Fibroblast of peridontal ligament (primary cell): Measurements from ENCODE around the gene SERPINB5.
A peak's percentile ranks its signal among the peaks of the same experiment; 100 is the strongest.
"Not testable (repeated sequence)": the region's sequence is repeated elsewhere in the genome, so short reads cannot be mapped to it uniquely, and the experiment has no call there.

Experiments
- DNase-seq: peaks from one replicate; pipeline ENCODE4 v3.0.0-alpha.2; 2010; ENCODE audit errors: extremely low read depth

Gene SERPINB5

DNA sequence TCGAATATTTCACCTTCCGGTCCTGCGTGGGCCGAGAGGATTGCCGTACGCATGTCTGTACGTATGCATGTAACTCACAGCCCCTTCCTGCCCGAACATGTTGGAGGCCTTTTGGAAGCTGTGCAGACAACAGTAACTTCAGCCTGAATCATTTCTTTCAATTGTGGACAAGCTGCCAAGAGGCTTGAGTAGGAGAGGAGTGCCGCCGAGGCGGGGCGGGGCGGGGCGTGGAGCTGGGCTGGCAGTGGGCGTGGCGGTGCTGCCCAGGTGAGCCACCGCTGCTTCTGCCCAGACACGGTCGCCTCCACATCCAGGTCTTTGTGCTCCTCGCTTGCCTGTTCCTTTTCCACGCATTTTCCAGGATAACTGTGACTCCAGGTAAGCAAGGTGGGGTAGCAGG, at the start of gene SERPINB5:
Gene SERPINB5 (plus strand): TSS at position 291 of the 400 bp plus-strand sequence. CDS start 7,471 bp downstream, outside the sequence.
- DNase-seq = no peak

GRCh38 chr18:63427558-63427957, 49.2 kb upstream of the SERPINB5 start:
- DNase-seq = no peak

- DNase-seq = no peak
Observed at GRCh38 chr18:63430526-63430925, 46.2 kb upstream of the SERPINB5 start.

- no peak for DNase-seq
Observed at GRCh38 chr18:63431180-63431579, 45.6 kb upstream of the SERPINB5 start.

DNA sequence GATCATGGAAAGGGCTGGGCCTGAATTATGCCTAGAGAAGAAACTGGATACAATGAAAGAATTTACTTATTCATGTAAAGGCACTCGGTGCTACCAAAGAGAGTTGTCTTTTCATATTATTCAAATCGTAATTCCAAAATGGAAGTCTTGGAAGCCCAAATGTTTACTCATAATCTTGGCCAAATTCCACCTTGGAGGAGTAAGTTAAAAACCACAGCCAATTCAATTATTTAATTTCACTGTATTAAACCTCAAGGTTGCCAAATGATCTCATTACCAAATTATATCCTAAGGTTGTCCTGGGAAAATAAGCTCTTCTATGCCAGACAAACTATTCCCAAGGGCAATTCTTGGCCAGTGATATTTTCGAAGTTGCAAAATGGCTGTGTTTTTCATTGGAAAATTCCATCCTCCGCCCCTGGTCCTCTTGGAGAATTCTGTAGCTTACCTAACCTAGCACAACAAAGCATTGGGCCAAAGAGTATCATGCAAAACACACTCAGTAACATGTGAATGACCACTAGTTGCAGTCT, 43.4 kb upstream of the SERPINB5 start:
- peak; percentile 49 for DNase-seq

GRCh38 chr18:63438181-63438580, 38.6 kb upstream of the SERPINB5 start:
- DNase-seq = peak; percentile 32

GRCh38 chr18:63439334-63439733, 37.4 kb upstream of the SERPINB5 start:
- peak; percentile 82 for DNase-seq

- peak; percentile 47 for DNase-seq
Observed at GRCh38 chr18:63440219-63440618, 36.5 kb upstream of the SERPINB5 start.

DNA sequence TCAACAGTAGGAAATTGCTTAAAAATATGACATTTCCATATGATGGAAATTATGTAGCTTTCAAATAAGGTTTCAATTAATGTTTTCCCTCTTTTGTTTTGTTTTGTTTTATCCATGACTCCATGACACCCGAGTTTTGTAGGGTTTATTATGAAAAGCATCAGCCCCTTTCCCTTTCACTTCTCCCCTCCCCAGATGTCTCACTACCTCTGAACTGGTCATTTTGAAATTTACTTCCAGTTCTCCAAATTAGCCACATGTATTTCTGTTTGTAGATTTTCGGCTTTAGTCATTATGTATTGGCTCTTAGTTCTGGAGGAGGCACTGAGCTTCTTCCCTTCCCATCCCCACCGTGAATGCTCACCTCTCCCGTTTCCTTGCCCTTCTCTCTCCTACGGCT, 35.9 kb upstream of the SERPINB5 start:
- DNase-seq = peak; percentile 33

DNA sequence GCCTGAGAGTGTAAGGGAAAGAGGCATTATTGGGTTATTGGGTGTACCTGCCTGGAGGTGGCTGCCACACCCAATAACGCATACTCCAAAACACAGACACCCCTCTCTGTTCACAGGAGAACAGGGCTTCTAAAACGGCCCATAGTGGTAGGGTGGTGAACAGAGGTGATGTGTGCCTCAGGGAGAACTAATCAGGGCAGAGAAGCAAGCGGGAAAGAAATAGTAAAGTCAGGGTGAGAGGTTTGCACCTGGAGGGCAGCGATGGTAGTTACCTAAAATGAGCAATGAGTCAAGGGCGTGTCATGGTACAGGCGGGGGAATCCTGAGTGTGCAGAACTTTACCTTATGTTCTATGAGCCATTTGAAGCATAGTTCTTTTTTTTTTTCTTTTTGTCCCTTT, 32.9 kb upstream of the SERPINB5 start:
- no peak for DNase-seq

GRCh38 chr18:63444580-63444979, 32.2 kb upstream of the SERPINB5 start:
- DNase-seq = peak; percentile 84

- DNase-seq = no peak
Observed at GRCh38 chr18:63445037-63445436, 31.7 kb upstream of the SERPINB5 start.

- DNase-seq = no peak
Observed at GRCh38 chr18:63446266-63446665, 30.5 kb upstream of the SERPINB5 start.

DNA sequence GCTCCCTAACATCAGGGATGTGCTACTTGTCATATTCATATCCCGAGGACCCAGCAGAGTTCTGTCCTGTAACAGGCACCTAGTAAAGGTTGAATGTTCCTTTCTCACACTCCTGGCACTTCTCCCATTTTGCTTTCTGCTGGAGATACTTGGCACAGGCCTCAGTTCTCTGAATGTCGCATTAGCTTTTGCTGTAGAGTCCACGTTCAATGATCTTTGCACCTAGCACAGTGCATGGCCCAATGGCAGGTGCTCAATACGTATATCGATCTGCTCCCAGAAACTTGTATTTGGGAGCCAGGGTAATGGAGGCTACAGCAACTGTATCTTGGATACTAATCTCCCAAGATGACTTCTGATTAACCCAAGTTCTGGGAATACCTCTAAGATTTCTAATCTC, 29.7 kb upstream of the SERPINB5 start:
- DNase-seq = no peak

DNA sequence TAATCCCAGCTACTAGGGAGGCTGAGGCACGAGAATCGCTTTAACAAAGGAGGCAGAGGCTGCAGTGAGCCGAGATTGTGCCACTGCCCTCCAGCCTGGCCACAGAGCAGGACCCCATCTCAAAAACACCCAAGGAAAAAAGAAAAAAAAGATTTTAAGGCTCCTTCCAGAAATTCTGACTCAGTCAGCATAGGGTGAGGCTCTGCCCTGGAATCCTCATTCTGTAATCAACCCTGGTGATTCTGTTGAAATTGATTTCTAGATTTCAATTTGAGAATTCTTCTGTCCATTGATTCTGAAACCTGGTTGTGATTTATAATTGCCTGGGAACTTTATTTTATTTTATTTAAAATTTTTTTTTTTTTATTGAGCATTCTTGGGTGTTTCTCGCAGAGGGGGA, 27.3 kb upstream of the SERPINB5 start:
- no peak for DNase-seq

DNA sequence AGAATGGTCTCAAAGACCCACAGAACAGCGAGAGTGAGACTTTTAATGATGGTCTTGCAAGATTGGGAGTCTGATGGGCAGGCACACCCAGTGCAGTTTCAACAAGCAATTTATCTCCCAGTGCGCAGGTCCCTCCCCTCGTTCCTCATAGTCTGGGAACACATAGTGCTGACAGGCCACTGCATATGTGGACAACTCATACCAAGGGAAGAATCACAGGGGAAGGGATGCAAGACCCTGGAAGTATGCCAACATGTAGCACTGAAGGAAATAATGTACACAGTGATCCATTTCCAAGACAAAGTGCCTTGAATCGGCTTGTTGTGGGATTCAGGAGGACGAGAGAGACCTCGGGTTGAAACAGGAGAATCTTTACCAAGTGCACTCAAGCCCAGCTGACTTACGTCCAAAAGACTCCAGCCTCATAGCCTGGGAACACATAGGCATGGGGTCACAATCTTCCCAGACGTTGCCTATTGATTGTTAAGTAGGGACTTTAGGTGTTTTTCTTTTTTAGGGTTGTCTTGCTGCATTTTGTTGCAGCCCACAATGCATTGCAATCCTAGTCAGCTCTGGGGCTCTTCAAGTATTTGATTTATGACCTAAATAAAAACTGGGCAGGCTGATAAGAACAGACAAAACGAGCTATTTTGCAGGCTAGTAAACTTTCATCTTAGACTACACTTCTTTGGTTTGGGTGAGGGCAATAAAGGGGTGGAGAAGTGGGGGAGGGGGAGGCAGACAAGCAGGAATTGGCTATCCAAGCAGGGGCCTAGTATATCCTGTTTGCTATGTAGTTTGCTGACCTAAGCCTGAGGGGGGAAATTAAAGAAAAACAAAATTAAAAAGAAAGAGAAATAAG, 24.7 kb upstream of the SERPINB5 start:
- no peak for DNase-seq

GRCh38 chr18:63452751-63453150, 24.0 kb upstream of the SERPINB5 start:
- not testable (repeated sequence) for DNase-seq

- peak; percentile 15 for DNase-seq
Observed at GRCh38 chr18:63454497-63454896, 22.3 kb upstream of the SERPINB5 start.

DNA sequence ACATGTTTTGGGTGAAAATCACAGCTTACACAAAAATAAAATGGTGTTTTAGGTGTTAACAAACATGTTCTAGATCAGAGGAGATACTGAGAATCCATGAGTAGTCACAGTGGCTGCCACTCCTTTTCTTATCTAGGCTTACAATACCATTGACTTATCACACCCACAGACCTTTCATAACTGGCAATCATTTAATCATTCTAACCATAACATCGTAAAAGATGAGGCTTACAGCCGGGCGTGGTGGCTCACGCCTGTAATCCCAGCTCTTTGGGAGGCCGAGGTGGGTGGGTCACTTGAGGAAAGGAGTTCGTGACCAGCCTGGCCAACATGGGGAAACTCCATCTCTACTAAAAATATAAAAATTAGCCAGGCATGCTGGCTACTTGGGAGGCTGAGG, 18.8 kb upstream of the SERPINB5 start:
- no peak for DNase-seq

DNA sequence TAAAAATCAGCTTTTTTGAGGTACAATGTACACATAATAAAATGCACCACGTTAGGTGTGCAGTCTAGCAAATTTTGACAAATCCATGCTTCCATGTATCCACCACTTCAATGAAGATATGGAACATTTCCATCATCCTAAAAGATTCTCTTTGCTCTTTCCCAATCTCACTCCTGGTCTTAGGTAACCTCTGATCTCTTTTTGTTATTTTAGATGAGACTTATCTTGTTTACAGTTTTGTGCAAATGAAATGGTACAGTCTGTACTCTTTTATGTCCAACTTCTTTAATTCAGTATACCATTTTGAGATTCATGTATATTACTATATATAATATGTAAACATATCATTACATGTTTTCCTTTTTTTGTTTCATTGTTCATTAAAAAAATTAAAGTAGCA, 16.3 kb upstream of the SERPINB5 start:
- DNase-seq = no peak

- no peak for DNase-seq
Observed at GRCh38 chr18:63464434-63464833, 12.3 kb upstream of the SERPINB5 start.

- no peak for DNase-seq
Observed at GRCh38 chr18:63465059-63465458, 11.7 kb upstream of the SERPINB5 start.

DNA sequence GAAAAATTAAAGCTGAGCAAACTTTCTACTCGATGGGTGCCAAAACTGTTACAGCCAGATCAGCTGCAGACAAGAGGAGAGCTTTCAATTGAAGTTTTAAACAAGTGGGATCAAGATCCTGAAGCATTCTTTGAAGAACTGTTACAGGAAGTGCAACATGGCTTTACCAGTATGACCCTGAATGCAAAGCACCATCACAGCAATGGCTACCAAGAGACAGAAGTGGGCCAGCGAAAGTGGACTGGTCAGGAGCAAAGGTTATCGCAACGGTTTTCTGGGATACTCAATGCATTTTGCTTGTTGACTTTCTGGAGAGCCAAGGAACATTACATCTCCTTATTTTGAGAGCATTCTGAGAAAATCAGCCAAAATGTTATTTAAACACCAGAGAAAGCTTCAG, 9.1 kb upstream of the SERPINB5 start:
- no peak for DNase-seq
